Measurements from ENCODE around the gene GREM2.

Gene GREM2

GRCh38 chr1:240610636-240611035 is 1.3 kb downstream of the GREM2 start:
- WGBS, 2 experiments (ENCODE audit: insufficient coverage in 2 of 2), result 83 to 89% methylated on average over 3 to 6 of the region's 6 CpGs
- no peaks in the 10 kb centered on the region for H3K9me3 ChIP-seq (ENCODE audit: control insufficient read depth, low read length)
- H3K4me3 ChIP-seq (ENCODE audit: extremely low read depth, insufficient read depth, low read length, poor library complexity, severe bottlenecking), result no peak overlapping the region
- no peak overlapping the region for H3K27ac ChIP-seq (ENCODE audit: low read depth, low read length, severe bottlenecking)
- H3K36me3 ChIP-seq (ENCODE audit: control insufficient read depth, insufficient read depth, low read length), result no peaks in the 10 kb centered on the region
- peaks cover 13% of the 10 kb centered on the region for H3K4me1 ChIP-seq (ENCODE audit: control insufficient read depth, insufficient read depth, low read length, poor library complexity, severe bottlenecking)

- Histone ChIP-seq H3K4me3 (ENCODE audit: extremely low read depth, insufficient read depth, low read length, poor library complexity, severe bottlenecking) (no peak overlapping the region), H3K27ac (ENCODE audit: low read depth, low read length, severe bottlenecking) (no peak overlapping the region), H3K36me3 (ENCODE audit: control insufficient read depth, insufficient read depth, low read length) (no peaks in the 10 kb centered on the region), H3K4me1 (ENCODE audit: control insufficient read depth, insufficient read depth, low read length, poor library complexity, severe bottlenecking) (peaks cover 13% of the 10 kb centered on the region), H3K9me3 (ENCODE audit: control insufficient read depth, low read length) (no peaks in the 10 kb centered on the region)
- WGBS, 2 experiments (ENCODE audit: insufficient coverage in 2 of 2), result 72 to 79% methylated on average over 2 to 4 of the region's 6 CpGs
Measured at GRCh38 chr1:240609527-240610060, 2.4 kb downstream of the GREM2 start.

- WGBS, 2 experiments (ENCODE audit: insufficient coverage in 2 of 2), result 18% methylated on average over 2 of the region's 2 CpGs; no CpG with 5 or more reads in 1 of the 2 experiments
- H3K36me3 ChIP-seq (ENCODE audit: control insufficient read depth, insufficient read depth, low read length), result no peaks in the 10 kb centered on the region
- peaks cover 10% of the 10 kb centered on the region for H3K4me1 ChIP-seq (ENCODE audit: control insufficient read depth, insufficient read depth, low read length, poor library complexity, severe bottlenecking)
- H3K4me3 ChIP-seq (ENCODE audit: extremely low read depth, insufficient read depth, low read length, poor library complexity, severe bottlenecking), result no peak overlapping the region
- H3K9me3 ChIP-seq (ENCODE audit: control insufficient read depth, low read length), result no peaks in the 10 kb centered on the region
- H3K27ac ChIP-seq (ENCODE audit: low read depth, low read length, severe bottlenecking), result no peak overlapping the region
Measured at GRCh38 chr1:240608707-240609106, 3.2 kb downstream of the GREM2 start.

- 100% methylated on average over 1 to 2 of the region's 2 CpGs for WGBS, 2 experiments (ENCODE audit: insufficient coverage in 2 of 2)
- Histone ChIP-seq H3K27ac (ENCODE audit: low read depth, low read length, severe bottlenecking) (no peak overlapping the region), H3K4me3 (ENCODE audit: extremely low read depth, insufficient read depth, low read length, poor library complexity, severe bottlenecking) (no peak overlapping the region), H3K4me1 (ENCODE audit: control insufficient read depth, insufficient read depth, low read length, poor library complexity, severe bottlenecking) (peaks cover 9% of the 10 kb centered on the region), H3K36me3 (ENCODE audit: control insufficient read depth, insufficient read depth, low read length) (no peaks in the 10 kb centered on the region), H3K9me3 (ENCODE audit: control insufficient read depth, low read length) (no peaks in the 10 kb centered on the region)
Measured at GRCh38 chr1:240607006-240607405, 4.9 kb downstream of the GREM2 start.

GRCh38 chr1:240602189-240602588 is 9.8 kb downstream of the GREM2 start:
- no peak overlapping the region for H3K4me3 ChIP-seq (ENCODE audit: extremely low read depth, insufficient read depth, low read length, poor library complexity, severe bottlenecking)
- WGBS, 2 experiments (ENCODE audit: insufficient coverage in 2 of 2), result 86 to 92% methylated on average over 2 of the region's 2 CpGs

GRCh38 chr1:240599830-240600229 is 12.1 kb downstream of the GREM2 start:
- Histone ChIP-seq H3K36me3 (ENCODE audit: control insufficient read depth, insufficient read depth, low read length) (no peaks in the 10 kb centered on the region), H3K27ac (ENCODE audit: low read depth, low read length, severe bottlenecking) (no peak overlapping the region), H3K4me1 (ENCODE audit: control insufficient read depth, insufficient read depth, low read length, poor library complexity, severe bottlenecking) (no peaks in the 10 kb centered on the region), H3K4me3 (ENCODE audit: extremely low read depth, insufficient read depth, low read length, poor library complexity, severe bottlenecking) (no peak overlapping the region), H3K9me3 (ENCODE audit: control insufficient read depth, low read length) (no peaks in the 10 kb centered on the region)
- 77 to 83% methylated on average over 4 to 5 of the region's 6 CpGs for WGBS, 2 experiments (ENCODE audit: insufficient coverage in 2 of 2)

More at GRCh38 chr1:240602189-240602588, 9.8 kb downstream of the GREM2 start:
- H3K9me3 ChIP-seq (ENCODE audit: control insufficient read depth, low read length), result no peaks in the 10 kb centered on the region
- H3K36me3 ChIP-seq (ENCODE audit: control insufficient read depth, insufficient read depth, low read length), result no peaks in the 10 kb centered on the region
- H3K4me1 ChIP-seq (ENCODE audit: control insufficient read depth, insufficient read depth, low read length, poor library complexity, severe bottlenecking), result no peaks in the 10 kb centered on the region
- no peak overlapping the region for H3K27ac ChIP-seq (ENCODE audit: low read depth, low read length, severe bottlenecking)

GRCh38 chr1:240599299-240599698 is 12.7 kb downstream of the GREM2 start:
- 100% methylated on average over 3 of the region's 3 CpGs; no CpG with 5 or more reads in 1 of the 2 experiments for WGBS, 2 experiments (ENCODE audit: insufficient coverage in 2 of 2)
- H3K27ac ChIP-seq (ENCODE audit: low read depth, low read length, severe bottlenecking), result no peak overlapping the region
- H3K9me3 ChIP-seq (ENCODE audit: control insufficient read depth, low read length), result no peaks in the 10 kb centered on the region
- H3K4me3 ChIP-seq (ENCODE audit: extremely low read depth, insufficient read depth, low read length, poor library complexity, severe bottlenecking), result no peak overlapping the region
- no peaks in the 10 kb centered on the region for H3K36me3 ChIP-seq (ENCODE audit: control insufficient read depth, insufficient read depth, low read length)
- no peaks in the 10 kb centered on the region for H3K4me1 ChIP-seq (ENCODE audit: control insufficient read depth, insufficient read depth, low read length, poor library complexity, severe bottlenecking)

GRCh38 chr1:240598216-240599001 is 13.5 kb downstream of the GREM2 start:
- H3K27ac ChIP-seq (ENCODE audit: low read depth, low read length, severe bottlenecking), result no peak overlapping the region

GRCh38 chr1:240597153-240597745 is 14.7 kb downstream of the GREM2 start:
- H3K36me3 ChIP-seq (ENCODE audit: control insufficient read depth, insufficient read depth, low read length), result no peaks in the 10 kb centered on the region
- WGBS, 2 experiments (ENCODE audit: insufficient coverage in 2 of 2), result 87% methylated on average over 6 to 8 of the region's 12 CpGs
- no peaks in the 10 kb centered on the region for H3K9me3 ChIP-seq (ENCODE audit: control insufficient read depth, low read length)
- H3K4me1 ChIP-seq (ENCODE audit: control insufficient read depth, insufficient read depth, low read length, poor library complexity, severe bottlenecking), result no peaks in the 10 kb centered on the region
- no peak overlapping the region for H3K4me3 ChIP-seq (ENCODE audit: extremely low read depth, insufficient read depth, low read length, poor library complexity, severe bottlenecking)
- H3K27ac ChIP-seq (ENCODE audit: low read depth, low read length, severe bottlenecking), result peak overlapping the region; percentile 20

More at GRCh38 chr1:240598216-240599001, 13.5 kb downstream of the GREM2 start:
- H3K4me3 ChIP-seq (ENCODE audit: extremely low read depth, insufficient read depth, low read length, poor library complexity, severe bottlenecking), result no peak overlapping the region
- no peaks in the 10 kb centered on the region for H3K36me3 ChIP-seq (ENCODE audit: control insufficient read depth, insufficient read depth, low read length)
- no peaks in the 10 kb centered on the region for H3K9me3 ChIP-seq (ENCODE audit: control insufficient read depth, low read length)
- 88% methylated on average over 3 of the region's 3 CpGs; no CpG with 5 or more reads in 1 of the 2 experiments for WGBS, 2 experiments (ENCODE audit: insufficient coverage in 2 of 2)
- no peaks in the 10 kb centered on the region for H3K4me1 ChIP-seq (ENCODE audit: control insufficient read depth, insufficient read depth, low read length, poor library complexity, severe bottlenecking)

- Histone ChIP-seq H3K36me3 (ENCODE audit: control insufficient read depth, insufficient read depth, low read length) (no peaks in the 10 kb centered on the region), H3K4me3 (ENCODE audit: extremely low read depth, insufficient read depth, low read length, poor library complexity, severe bottlenecking) (no peak overlapping the region), H3K9me3 (ENCODE audit: control insufficient read depth, low read length) (no peaks in the 10 kb centered on the region), H3K27ac (ENCODE audit: low read depth, low read length, severe bottlenecking) (no peak overlapping the region), H3K4me1 (ENCODE audit: control insufficient read depth, insufficient read depth, low read length, poor library complexity, severe bottlenecking) (no peaks in the 10 kb centered on the region)
- 86 to 100% methylated on average over 2 of the region's 2 CpGs for WGBS, 2 experiments (ENCODE audit: insufficient coverage in 2 of 2)
Measured at GRCh38 chr1:240595476-240595875, 16.5 kb downstream of the GREM2 start.

- Histone ChIP-seq H3K4me1 (ENCODE audit: control insufficient read depth, insufficient read depth, low read length, poor library complexity, severe bottlenecking) (no peaks in the 10 kb centered on the region), H3K27ac (ENCODE audit: low read depth, low read length, severe bottlenecking) (no peak overlapping the region), H3K9me3 (ENCODE audit: control insufficient read depth, low read length) (no peaks in the 10 kb centered on the region), H3K36me3 (ENCODE audit: control insufficient read depth, insufficient read depth, low read length) (no peaks in the 10 kb centered on the region), H3K4me3 (ENCODE audit: extremely low read depth, insufficient read depth, low read length, poor library complexity, severe bottlenecking) (no peak overlapping the region)
- 93 to 94% methylated on average over 2 of the region's 3 CpGs for WGBS, 2 experiments (ENCODE audit: insufficient coverage in 2 of 2)
Measured at GRCh38 chr1:240591564-240591963, 20.4 kb downstream of the GREM2 start.

All from mesodermal cell (in vitro differentiated cells).